Lung microvascular endothelial cell (primary cell): ENCODE results near the gene DNAJC8. TPM values are rescaled to one million over a fixed set of nuclear protein-coding genes. Genes with fewer than 3 reads are reported as not detected.

Experiments
- DNase-seq, 2 donors: peaks; one replicate each; pipeline versions ENCODE4 v3.0.0 to v3.0.0-alpha.2; 2010; ENCODE audit warnings: low read depth in 2 of 2
- total RNA-seq: library from RNA; depleted of rRNA; stranded (reverse); fragments of >200 nt; gene quantifications from 2 replicates; pipeline ENCODE4 v1.2.1, GENCODE V29; 2014

The DNAJC8 gene
- 37.7 and 50.2 TPM in 2 replicates for total RNA-seq

DNA sequence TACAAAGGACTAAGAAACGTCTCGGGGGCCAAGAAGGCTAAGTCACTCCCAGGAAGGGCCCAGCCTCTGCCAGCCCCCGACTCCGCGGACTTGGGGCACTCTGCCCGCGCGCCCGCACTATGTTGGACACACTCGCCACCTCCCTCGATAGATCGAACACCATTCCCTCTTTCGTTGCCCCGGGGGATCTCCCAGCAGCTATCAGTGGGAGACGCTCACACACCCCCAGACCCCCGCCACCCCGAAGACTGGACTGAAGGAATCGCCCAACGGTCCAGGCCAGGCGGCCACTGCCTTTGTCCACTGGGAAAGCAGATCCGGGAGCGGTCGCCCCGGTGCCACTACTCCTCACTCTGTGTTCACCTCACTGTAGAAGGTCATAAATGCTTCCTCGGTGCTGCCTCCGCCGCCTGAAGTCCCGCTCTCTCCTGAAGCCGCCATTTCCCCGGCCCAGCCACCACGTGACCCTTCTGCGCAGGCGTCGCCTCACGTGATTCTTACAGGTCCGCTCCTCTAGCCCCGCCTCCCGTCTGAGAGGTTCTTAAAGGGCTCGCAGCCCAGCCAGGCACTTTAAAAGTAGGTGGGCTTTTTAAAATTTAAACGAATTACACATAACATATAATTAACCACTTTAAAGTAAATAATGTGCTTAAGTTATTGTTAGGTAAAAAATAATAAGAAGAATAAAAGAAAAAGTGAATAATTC is at the start of gene DNAJC8:
Gene DNAJC8, minus strand, starts transcription at position 472 of the 706 bp plus-strand sequence. Its CDS starts 31 bp downstream, at position 441.
- DNase-seq, result peak; percentile 94 to 95

GRCh38 chr1:28281608-28282425 is 49.0 kb upstream of the DNAJC8 start:
- DNase-seq, result no peak

GRCh38 chr1:28280977-28281381 is 48.1 kb upstream of the DNAJC8 start:
- no peak for DNase-seq

DNA sequence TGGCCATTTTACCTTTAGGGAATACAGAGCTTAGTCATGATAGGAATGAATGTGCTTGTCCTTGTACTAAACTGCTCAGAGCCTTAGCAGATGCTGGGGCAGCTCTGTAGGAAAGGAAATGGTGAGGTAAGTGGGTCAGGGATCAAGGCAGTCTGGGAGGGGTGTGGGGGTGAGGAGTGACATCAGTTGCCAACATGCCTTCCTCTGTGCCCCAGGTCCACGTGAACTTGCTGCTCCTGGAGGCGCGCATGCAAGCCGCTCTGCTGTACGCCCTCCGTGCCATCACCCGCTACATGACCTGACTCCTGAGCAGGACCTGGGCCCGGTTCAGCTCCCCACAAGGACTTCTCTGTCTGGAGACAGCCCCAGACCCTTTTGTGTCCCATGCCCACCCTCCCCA is 47.7 kb upstream of the DNAJC8 start:
- peak in 1 of 2 donors; percentile 65 for DNase-seq

DNA sequence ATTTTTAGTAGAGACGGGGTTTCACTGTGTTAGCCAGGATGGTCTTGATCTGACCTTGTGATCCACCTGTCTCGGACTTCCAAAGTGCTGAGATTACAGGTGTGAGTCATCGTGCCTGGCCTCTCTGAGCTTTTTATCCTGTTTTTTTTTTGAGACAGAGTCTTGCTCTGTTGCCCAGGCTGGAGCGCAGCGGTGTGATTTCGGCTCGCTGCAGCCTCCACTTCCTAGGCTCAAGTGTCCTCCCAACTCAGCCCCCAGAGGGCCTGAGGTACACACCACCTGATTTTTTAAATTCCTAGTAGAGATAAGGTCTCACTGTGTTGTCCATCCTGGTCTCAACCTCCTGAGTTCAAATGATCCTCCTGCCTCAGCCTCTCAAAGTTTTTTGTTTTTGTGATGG is 46.9 kb upstream of the DNAJC8 start:
- DNase-seq, result no peak

DNA sequence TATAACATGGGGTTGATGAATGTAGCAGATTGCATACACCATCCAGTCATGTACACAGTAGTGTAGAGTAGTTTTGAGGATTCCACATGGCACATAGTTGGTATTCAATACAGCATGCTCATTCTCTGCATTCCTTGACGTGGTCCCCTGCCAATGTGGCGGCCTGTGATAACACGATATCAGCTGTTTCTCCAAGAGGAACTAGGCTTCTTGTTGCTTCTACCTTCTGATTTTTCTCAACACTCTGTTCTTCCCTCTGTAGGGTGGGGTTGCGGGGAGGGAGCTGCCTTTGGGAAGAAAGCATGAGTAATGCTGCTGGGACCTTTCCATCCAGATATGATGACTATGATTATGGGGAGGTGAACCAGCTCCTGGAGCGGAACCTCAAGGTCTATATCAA is 45.9 kb upstream of the DNAJC8 start:
- DNase-seq, result no peak

GRCh38 chr1:28273216-28273860 is 40.5 kb upstream of the DNAJC8 start:
- no peak for DNase-seq

DNA sequence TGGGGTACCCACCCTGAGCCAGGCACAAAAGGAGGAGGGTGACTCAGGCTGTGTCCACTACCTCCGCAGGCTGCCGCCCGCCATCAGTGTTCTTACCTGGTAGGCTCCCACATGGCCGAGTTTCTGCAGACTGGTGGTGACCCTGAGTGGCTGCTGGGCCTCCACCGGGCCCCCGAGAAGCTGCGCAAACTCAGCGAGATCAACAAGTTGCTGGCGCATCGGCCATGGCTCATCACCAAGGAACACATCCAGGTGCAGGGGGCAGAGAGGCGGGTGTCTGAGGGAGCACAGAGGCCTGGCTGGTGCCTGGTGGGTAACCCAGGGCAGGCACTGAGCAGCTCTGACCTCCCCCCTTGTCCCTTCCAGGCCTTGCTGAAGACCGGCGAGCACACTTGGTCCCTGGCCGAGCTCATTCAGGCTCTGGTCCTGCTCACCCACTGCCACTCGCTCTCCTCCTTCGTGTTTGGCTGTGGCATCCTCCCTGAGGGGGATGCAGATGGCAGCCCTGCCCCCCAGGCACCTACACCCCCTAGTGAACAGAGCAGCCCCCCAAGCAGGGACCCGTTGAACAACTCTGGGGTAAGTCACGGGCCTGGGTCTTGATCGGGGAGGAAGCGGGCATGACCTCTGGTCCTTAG is 39.5 kb upstream of the DNAJC8 start:
- no peak for DNase-seq

DNA sequence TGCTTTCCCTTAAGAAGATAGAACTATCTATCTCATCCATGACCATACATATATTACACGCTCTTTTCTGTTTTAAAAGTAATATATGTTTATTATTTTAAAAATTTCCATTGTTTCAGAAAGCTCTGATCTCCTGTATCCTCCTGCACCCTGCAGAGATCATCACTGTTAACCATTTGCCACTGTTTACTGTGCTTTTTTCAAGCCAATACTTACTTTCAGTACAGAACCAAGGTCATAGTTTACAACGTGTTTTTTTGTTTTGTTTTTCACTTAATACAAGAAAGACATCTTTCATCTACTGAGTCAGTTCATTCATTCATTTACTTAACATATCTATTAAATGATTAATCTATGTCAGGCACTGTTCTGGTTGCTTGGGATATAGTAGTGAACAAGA is 36.7 kb upstream of the DNAJC8 start:
- no peak for DNase-seq

DNA sequence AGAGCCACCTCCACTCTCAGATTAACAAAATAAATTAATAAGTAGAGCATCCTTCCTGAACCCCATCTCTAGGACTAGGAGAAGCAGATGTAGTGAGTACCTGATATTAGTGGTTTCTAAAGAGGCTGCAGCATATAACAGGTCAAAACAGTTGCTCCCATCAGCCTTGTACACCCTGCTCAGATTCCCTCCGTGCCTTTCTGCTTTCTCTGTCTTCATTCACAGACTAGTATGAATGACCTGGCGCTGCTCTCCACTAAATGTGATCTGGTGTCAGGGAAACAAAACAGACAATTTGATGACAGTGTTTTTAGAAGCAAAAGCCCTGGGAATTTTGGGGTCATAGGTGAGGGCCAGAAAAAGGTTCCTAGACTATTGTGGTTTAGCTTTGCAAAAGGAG is 34.8 kb upstream of the DNAJC8 start:
- peak in 1 of 2 donors; percentile 52 for DNase-seq

DNA sequence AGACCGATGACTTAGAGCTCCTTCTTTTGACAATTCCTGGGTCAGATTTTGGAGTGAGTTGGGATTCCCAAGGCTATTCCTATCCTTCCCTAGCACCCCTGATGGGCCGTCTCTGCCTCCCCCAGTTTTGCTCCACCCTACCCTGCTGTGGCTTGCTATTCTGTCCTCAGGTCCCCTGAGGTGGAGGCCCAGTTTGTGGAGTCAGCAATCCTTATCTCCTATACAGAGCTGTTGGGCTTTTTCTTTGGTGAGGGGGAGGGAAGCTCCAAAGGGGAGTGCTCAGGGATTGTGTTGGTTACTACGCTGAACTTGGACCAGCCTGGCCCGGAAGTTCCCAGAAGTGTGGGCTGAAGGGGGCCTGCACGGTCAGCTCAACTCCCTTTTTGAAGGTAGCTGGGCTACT is 34.1 kb upstream of the DNAJC8 start:
- no peak for DNase-seq

GRCh38 chr1:28265577-28265976 is 32.7 kb upstream of the DNAJC8 start:
- DNase-seq, result no peak

- DNase-seq, result no peak
Measured at GRCh38 chr1:28264897-28265296, 32.1 kb upstream of the DNAJC8 start.

- no peak for DNase-seq
Measured at GRCh38 chr1:28260803-28261174, 28.0 kb upstream of the DNAJC8 start.

DNA sequence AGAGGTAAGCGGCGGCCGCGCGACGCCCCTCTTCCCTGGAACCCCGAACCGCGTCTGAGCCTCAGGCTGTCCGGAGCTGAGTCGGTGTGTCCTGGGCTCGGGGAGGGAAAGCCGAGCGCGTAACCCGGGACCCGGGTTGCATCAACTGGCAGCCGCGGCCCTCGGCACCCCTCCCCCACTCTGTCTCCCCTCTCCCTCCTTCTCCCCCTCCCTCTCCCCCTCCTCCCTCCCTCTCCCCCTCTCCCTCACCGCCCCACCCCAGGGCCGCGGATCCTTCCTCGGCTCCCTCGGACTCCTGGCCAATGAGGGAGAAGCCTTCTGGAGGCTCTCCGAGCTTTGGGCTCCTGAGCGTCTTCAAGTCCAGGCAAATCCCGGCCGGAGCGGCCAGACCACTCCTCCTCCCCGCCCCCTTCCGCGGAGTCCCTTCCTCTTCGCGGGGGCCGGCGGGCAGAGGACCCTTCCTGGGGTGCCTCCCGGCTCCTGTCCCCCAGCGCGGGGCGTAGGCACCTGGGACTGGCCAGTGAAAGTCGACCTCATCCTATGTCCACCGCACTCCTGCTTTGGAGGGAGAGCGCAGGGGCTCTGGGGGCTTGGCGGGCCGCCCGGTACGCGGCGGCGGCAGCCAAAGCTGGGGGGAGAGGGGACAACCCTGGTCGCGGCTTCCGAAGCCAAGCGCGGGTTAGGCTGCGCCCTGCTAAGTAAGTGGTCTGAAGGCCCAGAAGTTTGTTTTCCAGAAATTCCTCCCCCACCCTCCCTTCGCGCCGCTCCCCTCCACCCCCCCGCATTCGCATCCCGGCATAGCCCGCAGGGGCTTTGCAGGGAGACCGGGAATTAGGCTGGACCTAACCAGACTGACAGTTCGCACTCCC is 27.3 kb upstream of the DNAJC8 start:
- DNase-seq, result peak; percentile 38 to 89

DNA sequence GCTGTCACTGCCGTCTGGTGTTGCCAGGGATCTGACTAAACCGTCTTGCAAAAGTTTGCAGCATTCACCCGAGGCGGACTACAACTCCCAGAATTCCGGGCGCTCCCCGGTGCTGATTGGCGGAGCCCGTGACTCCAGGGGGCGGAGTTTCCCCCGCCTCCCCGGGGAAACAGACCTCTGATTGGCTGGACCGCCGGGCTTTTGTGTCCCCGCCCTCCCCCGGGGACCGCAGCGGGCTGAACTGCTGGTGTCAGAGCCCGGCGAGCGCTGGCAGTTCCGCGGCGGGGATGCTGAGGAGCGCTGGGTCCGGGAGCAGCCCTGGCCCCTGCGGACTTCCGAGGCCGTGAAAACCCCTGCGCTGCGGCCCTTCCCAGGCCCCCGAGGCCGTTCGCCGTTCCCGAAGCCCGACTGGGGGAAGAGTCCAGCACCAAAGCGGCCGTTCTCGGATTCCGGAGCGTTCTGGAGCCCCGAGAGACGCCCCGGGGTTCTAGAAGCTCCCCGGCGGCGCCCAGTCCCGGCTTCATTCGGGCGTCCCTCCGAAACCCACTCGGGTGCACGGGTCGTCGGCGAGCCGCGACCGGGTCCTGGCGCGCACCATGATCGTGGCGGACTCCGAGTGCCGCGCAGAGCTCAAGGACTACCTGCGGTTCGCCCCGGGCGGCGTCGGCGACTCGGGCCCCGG is 26.6 kb upstream of the DNAJC8 start, which contains the start of gene SESN2:
Gene SESN2, plus strand, starts transcription at position 267 of the 682 bp plus-strand sequence. Its CDS starts 330 bp downstream, at position 597.
- DNase-seq, result peak; percentile 97 to 98

DNA sequence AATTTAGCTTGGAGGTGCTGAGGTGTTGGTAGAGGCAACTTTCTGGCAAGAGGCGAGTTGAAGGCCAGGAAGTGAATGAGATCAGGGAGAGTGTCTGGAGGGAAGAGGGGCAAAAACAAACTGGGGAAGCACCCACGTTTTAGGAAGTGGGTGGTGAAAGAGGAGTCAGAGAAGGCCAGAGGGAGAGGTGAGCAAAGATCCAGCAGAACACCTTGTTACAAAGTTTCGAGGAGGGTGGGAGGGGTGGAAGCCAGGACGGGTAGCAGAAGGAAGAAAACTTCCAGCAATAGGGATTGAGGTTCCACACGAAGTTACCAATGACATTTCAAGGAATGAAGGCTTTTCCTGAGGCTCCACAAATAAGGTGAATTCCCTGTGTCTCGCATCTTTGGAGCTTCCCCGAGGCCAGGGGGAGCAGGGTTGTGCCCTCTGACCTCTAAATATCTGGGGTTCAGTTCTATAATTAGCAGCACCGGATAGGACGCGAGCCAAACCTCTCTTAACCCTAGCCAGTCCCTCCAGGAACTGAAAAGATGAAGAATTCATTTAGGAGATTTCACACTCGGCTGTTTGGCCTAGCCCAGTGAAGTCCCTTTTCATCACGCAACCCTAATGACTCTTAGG is 25.9 kb upstream of the DNAJC8 start:
- DNase-seq, result peak in 1 of 2 donors; percentile 19

GRCh38 chr1:28257736-28258135 is 24.9 kb upstream of the DNAJC8 start:
- no peak for DNase-seq

DNA sequence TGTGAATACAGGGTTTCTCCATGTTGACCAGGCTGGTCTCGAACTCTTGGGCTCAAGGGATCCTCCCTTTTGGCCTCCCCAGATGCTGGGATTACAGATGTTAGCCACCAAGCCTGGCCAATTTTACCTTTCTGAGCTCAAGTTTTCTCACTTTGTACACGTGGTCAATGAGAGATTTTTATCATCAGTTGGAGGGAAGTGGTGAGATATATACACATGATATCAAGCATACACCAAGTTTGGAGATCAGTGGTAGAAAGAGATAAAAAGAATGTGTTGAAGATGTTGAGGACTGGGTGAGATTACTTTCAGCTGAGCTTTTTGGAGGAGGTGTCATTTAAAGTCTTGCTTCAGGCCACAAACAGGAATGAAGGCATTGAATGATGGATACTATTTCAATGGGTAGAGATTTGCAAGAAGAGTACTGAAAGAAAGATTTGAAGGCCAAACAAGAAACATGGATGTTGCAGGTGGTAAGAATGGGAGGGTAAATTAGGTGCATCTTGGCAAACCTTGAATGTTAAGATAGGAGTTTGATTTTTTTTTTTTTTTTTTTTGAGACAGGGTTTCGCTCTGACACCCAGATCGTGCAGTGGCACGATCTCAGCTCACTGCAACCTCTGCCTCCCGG is 23.5 kb upstream of the DNAJC8 start:
- no peak for DNase-seq
